GM19455 (cell line): ENCODE measurements around the gene QPCT.
A peak's percentile ranks its signal among the peaks of the same experiment; 100 is the strongest.
"Not testable (repeated sequence)": the region's sequence is repeated elsewhere in the genome, so short reads cannot be mapped to it uniquely, and the experiment has no call there.

ENCODE experiments used
- ATAC-seq: cut with Tn5 transposase; IDR thresholded peaks from one replicate; pipeline ENCODE4 v1.9.1; 2021; ENCODE audit not compliant: unreplicated experiment

Gene QPCT

GRCh38 chr2:37389989-37390765 is 45.7 kb downstream of the QPCT start:
- ATAC-seq, result peak; percentile 93

GRCh38 chr2:37390777-37391176 is 46.3 kb downstream of the QPCT start:
- no peak for ATAC-seq

- ATAC-seq, result no peak
These were observed 47.3 kb downstream of the QPCT start for GRCh38 chr2:37391711-37392110.

- ATAC-seq, result no peak
These were observed 48.0 kb downstream of the QPCT start for GRCh38 chr2:37392428-37392827.

- no peak for ATAC-seq
These were observed 49.8 kb downstream of the QPCT start for GRCh38 chr2:37394263-37394662.

- no peak for ATAC-seq
These were observed 50.5 kb downstream of the QPCT start for GRCh38 chr2:37394796-37395555.

GRCh38 chr2:37396890-37397565 is 52.6 kb downstream of the QPCT start:
- no peak for ATAC-seq

- ATAC-seq, result no peak
These were observed 54.6 kb downstream of the QPCT start for GRCh38 chr2:37398990-37399389.

- no peak for ATAC-seq
These were observed 55.6 kb downstream of the QPCT start for GRCh38 chr2:37400041-37400440.

GRCh38 chr2:37402636-37403035 is 58.2 kb downstream of the QPCT start:
- no peak for ATAC-seq

GRCh38 chr2:37405781-37406180 is 61.4 kb downstream of the QPCT start:
- no peak for ATAC-seq

GRCh38 chr2:37412231-37412630 is 67.8 kb downstream of the QPCT start:
- no peak for ATAC-seq

- not testable (repeated sequence) for ATAC-seq
These were observed 69.6 kb downstream of the QPCT start for GRCh38 chr2:37413911-37414469.

- ATAC-seq, result no peak
These were observed 70.1 kb downstream of the QPCT start for GRCh38 chr2:37414470-37414949.

- no peak for ATAC-seq
These were observed 70.8 kb downstream of the QPCT start for GRCh38 chr2:37415128-37415820.

- no peak for ATAC-seq
These were observed 72.9 kb downstream of the QPCT start for GRCh38 chr2:37417321-37417720.

- ATAC-seq, result no peak
These were observed 74.5 kb downstream of the QPCT start for GRCh38 chr2:37418956-37419355.

- no peak for ATAC-seq
These were observed 77.3 kb downstream of the QPCT start for GRCh38 chr2:37421686-37422085.

- no peak for ATAC-seq
These were observed 78.4 kb downstream of the QPCT start for GRCh38 chr2:37422816-37423215.
